Nephron progenitor cell (in vitro differentiated cells): ENCODE results near the gene ANKRD13A.
"Not testable (repeated sequence)": the region's sequence is repeated elsewhere in the genome, so short reads cannot be mapped to it uniquely, and the experiment has no call there.

ENCODE experiments used
- DNase-seq: peaks from one replicate; pipeline ENCODE4 v3.0.0; 2021
- H3K27ac Mint-ChIP-seq: 2 replicates; pipeline ENCODE4 v1.8.0; 2021; ENCODE audit warnings: mild to moderate bottlenecking, moderate library complexity, mixed read lengths
- H3K27me3 Mint-ChIP-seq: 2 replicates; pipeline ENCODE4 v1.8.0; 2021; ENCODE audit warnings: mild to moderate bottlenecking, low read depth, mixed read lengths; ENCODE audit not compliant: poor library complexity
- H3K36me3 Mint-ChIP-seq: 2 replicates; pipeline ENCODE4 v1.8.0; 2021; ENCODE audit warnings: low read depth, mixed read lengths
- H3K4me1 Mint-ChIP-seq: 2 replicates; pipeline ENCODE4 v1.8.0; 2021; ENCODE audit warnings: mixed read lengths
- H3K4me3 Mint-ChIP-seq: 2 replicates; pipeline ENCODE4 v1.8.0; 2021; ENCODE audit warnings: mild to moderate bottlenecking, moderate library complexity, mixed read lengths
- H3K9me3 Mint-ChIP-seq: 2 replicates; pipeline ENCODE4 v1.8.0; 2021; ENCODE audit warnings: mild to moderate bottlenecking, moderate library complexity, mixed read lengths
- CTCF ChIP-seq: fragments of 200-600 bp; sonication (generic); IDR thresholded peaks from 2 replicates; pipeline ENCODE4 v1.5.0; 2021; ENCODE audit warnings: antibody characterized with exemption

ANKRD13A gene

GRCh38 chr12:110004598-110004997 is 5.4 kb downstream of the ANKRD13A start:
- Mint-ChIP-seq H3K27ac (no peak overlapping the region), H3K4me3 (no peak overlapping the region), H3K4me1 (peaks cover 16% of the 10 kb centered on the region), H3K9me3 (no peaks in the 10 kb centered on the region), H3K27me3 (peaks cover 16% of the 10 kb centered on the region), H3K36me3 (peaks cover 5% of the 10 kb centered on the region)
- DNase-seq: no peak
- no peak for TF ChIP-seq CTCF

GRCh38 chr12:110005319-110005973 is 6.2 kb downstream of the ANKRD13A start:
- Mint-ChIP-seq H3K4me1 (peaks cover 16% of the 10 kb centered on the region), H3K27ac (no peak overlapping the region), H3K36me3 (peaks cover 5% of the 10 kb centered on the region)

DNA sequence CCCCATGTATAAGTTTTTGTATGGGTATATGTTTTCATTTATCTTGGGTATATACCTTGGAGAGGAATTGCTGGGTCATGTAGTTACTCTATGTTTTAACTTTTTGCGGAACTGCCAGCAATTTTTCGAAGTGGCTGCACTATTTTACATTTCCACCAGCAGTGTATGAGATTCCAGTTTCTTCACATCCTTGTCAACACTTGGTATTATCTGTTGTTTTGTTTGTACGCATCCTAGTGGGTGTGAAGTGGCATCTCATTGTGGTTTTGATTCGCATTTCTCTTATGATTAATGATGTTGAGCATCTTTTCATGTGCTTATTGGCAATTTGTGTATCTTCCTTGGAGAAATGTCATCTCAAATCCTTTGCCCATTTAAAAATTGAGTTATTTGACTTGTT is 6.9 kb downstream of the ANKRD13A start:
- H3K9me3 Mint-ChIP-seq: no peaks in the 10 kb centered on the region
- peaks cover 5% of the 10 kb centered on the region for H3K36me3 Mint-ChIP-seq
- peaks cover 2% of the 10 kb centered on the region for H3K27me3 Mint-ChIP-seq
- H3K4me1 Mint-ChIP-seq: peaks cover 16% of the 10 kb centered on the region
- H3K4me3 Mint-ChIP-seq: no peak overlapping the region
- no peak overlapping the region for H3K27ac Mint-ChIP-seq
- no peak for TF ChIP-seq CTCF
- DNase-seq: no peak

More at GRCh38 chr12:110005319-110005973, 6.2 kb downstream of the ANKRD13A start:
- Mint-ChIP-seq H3K9me3 (no peaks in the 10 kb centered on the region), H3K27me3 (peaks cover 9% of the 10 kb centered on the region), H3K4me3 (no peak overlapping the region)
- no peak for DNase-seq
- TF ChIP-seq CTCF: no peak

GRCh38 chr12:110007881-110008280 is 8.7 kb downstream of the ANKRD13A start:
- DNase-seq: no peak
- no peak overlapping the region for H3K27ac Mint-ChIP-seq
- H3K36me3 Mint-ChIP-seq: peaks cover 12% of the 10 kb centered on the region

GRCh38 chr12:110008681-110009398 is 9.6 kb downstream of the ANKRD13A start:
- not testable (repeated sequence) for H3K27ac Mint-ChIP-seq, DNase-seq, H3K4me3 Mint-ChIP-seq, H3K9me3 Mint-ChIP-seq, H3K27me3 Mint-ChIP-seq
- Mint-ChIP-seq H3K36me3 (peaks cover 18% of the 10 kb centered on the region), H3K4me1 (peaks cover 16% of the 10 kb centered on the region)

More at GRCh38 chr12:110007881-110008280, 8.7 kb downstream of the ANKRD13A start:
- H3K27me3 Mint-ChIP-seq: no peaks in the 10 kb centered on the region
- H3K4me3 Mint-ChIP-seq: no peak overlapping the region
- no peak for TF ChIP-seq CTCF
- peaks cover 16% of the 10 kb centered on the region for H3K4me1 Mint-ChIP-seq
- H3K9me3 Mint-ChIP-seq: no peaks in the 10 kb centered on the region

GRCh38 chr12:110010853-110011723 is 11.9 kb downstream of the ANKRD13A start:
- H3K27me3 Mint-ChIP-seq: no peaks in the 10 kb centered on the region
- peaks cover 12% of the 10 kb centered on the region for H3K4me1 Mint-ChIP-seq

More at GRCh38 chr12:110010853-110011723, 11.9 kb downstream of the ANKRD13A start:
- no peak for TF ChIP-seq CTCF
- Mint-ChIP-seq H3K27ac (no peak overlapping the region), H3K36me3 (peaks cover 25% of the 10 kb centered on the region), H3K9me3 (no peaks in the 10 kb centered on the region), H3K4me3 (no peak overlapping the region)
- DNase-seq: no peak
